8988T (cell line): ENCODE data around the gene SMYD3.
"Not testable (repeated sequence)": the region's sequence is repeated elsewhere in the genome, so short reads cannot be mapped to it uniquely, and the experiment has no call there.

Source experiments
- DNase-seq: peaks from one replicate; pipeline ENCODE4 v3.0.0; 2011

SMYD3 gene

GRCh38 chr1:246343251-246343650 is 163.8 kb downstream of the SMYD3 start:
- no peak for DNase-seq

- no peak for DNase-seq
These were observed 168.5 kb downstream of the SMYD3 start for GRCh38 chr1:246338546-246338945.

GRCh38 chr1:246338098-246338497 is 169.0 kb downstream of the SMYD3 start:
- DNase-seq: no peak

GRCh38 chr1:246335151-246335550 is 171.9 kb downstream of the SMYD3 start:
- no peak for DNase-seq

GRCh38 chr1:246333855-246334254 is 173.2 kb downstream of the SMYD3 start:
- DNase-seq: no peak

GRCh38 chr1:246332078-246332477 is 175.0 kb downstream of the SMYD3 start:
- no peak for DNase-seq

- DNase-seq: no peak
These were observed 177.2 kb downstream of the SMYD3 start for GRCh38 chr1:246329900-246330299.

- not testable (repeated sequence) for DNase-seq
These were observed 177.8 kb downstream of the SMYD3 start for GRCh38 chr1:246329292-246329691.

GRCh38 chr1:246324711-246325110 is 182.4 kb downstream of the SMYD3 start:
- DNase-seq: peak; percentile 20

DNA sequence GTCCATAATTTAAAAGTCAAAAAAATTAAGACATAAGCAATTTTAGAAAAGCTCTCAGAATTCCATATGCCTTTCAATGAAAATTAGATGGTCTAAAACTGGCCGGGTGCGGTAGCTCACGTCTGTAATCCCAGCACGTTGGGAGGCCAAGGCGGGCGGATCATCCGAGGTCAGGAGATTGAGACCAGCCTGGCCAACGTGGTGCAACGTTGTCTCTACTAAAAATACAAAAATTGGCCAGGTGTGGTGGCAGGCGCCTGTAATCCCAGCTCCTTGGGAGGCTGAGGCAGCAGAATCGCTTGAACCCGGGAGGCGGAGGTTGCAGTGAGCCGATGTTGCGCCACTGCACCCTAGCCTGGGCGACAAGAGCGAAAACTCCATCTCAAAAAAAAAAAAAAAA is 183.0 kb downstream of the SMYD3 start:
- not testable (repeated sequence) for DNase-seq

DNA sequence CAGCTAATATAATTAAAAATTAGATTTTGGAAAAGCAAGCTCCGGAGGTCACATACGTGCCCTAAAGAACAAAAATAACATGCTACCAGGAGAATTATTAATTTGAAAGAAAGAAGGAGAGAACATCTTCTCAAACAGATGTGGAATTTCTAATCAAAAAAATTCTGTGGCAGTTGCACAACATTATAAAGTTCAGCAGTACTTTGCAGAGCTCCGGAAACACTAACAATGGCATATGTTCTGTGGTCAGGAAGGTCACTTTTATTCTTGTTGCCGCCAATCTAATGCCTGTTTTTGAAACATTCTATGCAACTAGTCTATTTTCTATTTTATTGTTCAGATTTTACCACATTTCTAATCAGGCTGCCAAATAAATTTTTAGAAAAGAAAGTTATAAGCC is 186.8 kb downstream of the SMYD3 start:
- no peak for DNase-seq

- no peak for DNase-seq
These were observed 187.9 kb downstream of the SMYD3 start for GRCh38 chr1:246319083-246319714.

DNA sequence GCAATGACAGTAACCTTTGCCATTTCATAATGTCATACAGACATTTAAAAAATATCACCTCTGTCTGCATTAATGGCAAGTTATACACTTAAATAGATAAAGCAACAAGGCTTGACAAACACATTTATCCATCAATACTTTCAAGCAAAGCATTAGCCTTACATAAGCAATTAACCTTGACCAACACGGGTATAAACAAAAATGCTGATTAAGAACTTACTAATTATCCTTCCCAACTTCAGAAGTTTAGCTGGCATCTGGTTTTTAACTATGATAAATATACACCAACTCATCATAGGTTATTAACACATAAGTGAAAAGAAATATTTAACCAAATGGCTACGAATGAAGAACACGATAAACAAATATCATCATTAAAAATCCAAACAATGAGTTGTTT is 188.5 kb downstream of the SMYD3 start:
- no peak for DNase-seq

DNA sequence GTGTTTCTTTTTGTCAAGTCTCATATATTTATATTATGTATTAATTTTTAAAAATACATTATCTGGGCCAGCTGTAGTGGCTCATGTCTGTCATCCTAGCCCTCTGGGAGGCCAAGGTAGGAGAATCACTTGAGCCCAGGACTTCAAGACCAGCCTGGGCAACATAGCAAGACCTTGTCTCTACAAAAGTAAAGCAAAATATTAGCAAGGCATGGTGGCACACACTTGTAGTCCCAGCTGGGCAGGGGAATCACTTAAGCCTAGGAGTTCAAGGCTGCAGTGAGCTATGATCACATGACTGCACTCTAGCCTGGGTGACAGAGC is 189.1 kb downstream of the SMYD3 start:
- DNase-seq: no peak

GRCh38 chr1:246317332-246318035 is 189.6 kb downstream of the SMYD3 start:
- no peak for DNase-seq

- no peak for DNase-seq
These were observed 195.6 kb downstream of the SMYD3 start for GRCh38 chr1:246311461-246311860.

DNA sequence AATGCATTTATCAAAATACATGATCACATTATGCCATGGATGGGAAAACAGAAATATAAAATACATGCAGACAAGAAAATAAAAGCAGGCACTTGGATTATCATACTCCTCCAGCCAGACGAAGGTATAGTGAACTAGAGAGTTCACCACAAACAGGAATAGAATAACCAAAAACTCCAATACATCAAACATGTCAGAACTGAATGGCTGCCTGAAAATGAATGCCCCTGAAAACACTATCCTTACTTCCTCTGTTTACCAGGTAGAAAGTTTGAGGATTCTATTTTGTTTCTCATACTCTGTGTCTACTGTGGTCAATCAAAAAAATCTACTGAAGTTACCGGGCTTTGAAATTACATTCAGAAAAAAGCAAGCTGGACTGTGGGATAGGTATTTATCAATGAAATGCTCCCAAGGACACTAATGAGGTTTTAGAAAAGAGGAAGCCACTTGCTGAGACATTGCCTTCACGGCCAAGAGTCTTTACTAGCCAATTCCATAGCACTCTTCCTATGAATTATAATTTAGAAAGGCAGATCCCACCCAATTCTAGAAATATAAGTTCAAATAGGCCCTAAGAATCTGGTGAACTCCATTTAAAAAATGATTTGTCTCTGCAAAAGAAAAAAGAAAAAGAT is 197.7 kb downstream of the SMYD3 start:
- no peak for DNase-seq

GRCh38 chr1:246308533-246309075 is 198.5 kb downstream of the SMYD3 start:
- no peak for DNase-seq

- DNase-seq: no peak
These were observed 200.6 kb downstream of the SMYD3 start for GRCh38 chr1:246306415-246307037.

GRCh38 chr1:246304484-246305259 is 202.4 kb downstream of the SMYD3 start:
- no peak for DNase-seq

GRCh38 chr1:246302711-246303317 is 204.3 kb downstream of the SMYD3 start:
- no peak for DNase-seq

- no peak for DNase-seq
These were observed 204.8 kb downstream of the SMYD3 start for GRCh38 chr1:246302251-246302625.
